ENCODE data around the gene SYNE3.

- TF ChIP-seq CTCF (IDR thresholded peaks at IDR 0.05; ENCODE audit: insufficient read depth, low read length, poor library complexity, severe bottlenecking): no peak
- TF ChIP-seq EZH2phosphoT487 (conservative IDR thresholded peaks at IDR 0.05; ENCODE audit: low read length): no peak
Observed at GRCh38 chr14:95488376-95489213, 27.9 kb downstream of the SYNE3 start.

All from SU-DHL-6 (cell line).